HEK293T (cell line): ENCODE data around the gene PPP1R26.

ENCODE experiments used
- ARNT ChIP-seq: fragments of 450-650 bp; IDR thresholded peaks from 2 replicates; pipeline ENCODE4 v1.6.1; 2017; ENCODE audit warnings: mild to moderate bottlenecking
- SP1 ChIP-seq: fragments of 450-650 bp; IDR thresholded peaks from 2 replicates; pipeline ENCODE4 v1.6.1; 2017
- SUZ12 ChIP-seq: fragments of 450-650 bp; IDR thresholded peaks from 2 replicates; pipeline ENCODE4 v1.6.1; 2016; ENCODE audit warnings: mild to moderate bottlenecking

- TF ChIP-seq SUZ12: no peak
- no peak for TF ChIP-seq ARNT
- no peak for TF ChIP-seq SP1
Measured at GRCh38 chr9:135487281-135488012, 7.9 kb downstream of the PPP1R26 start.
